Measurements from ENCODE around the gene ITPRIP.

GRCh38 chr10:104351919-104352318 lies 13.7 kb upstream of the ITPRIP start:
- TF ChIP-seq YY1 (IDR thresholded peaks at IDR 0.05; ENCODE audit: low read depth) (no peak), CEBPB (IDR thresholded peaks at IDR 0.05) (no peak)
- TF ChIP-seq, protein P1, sequence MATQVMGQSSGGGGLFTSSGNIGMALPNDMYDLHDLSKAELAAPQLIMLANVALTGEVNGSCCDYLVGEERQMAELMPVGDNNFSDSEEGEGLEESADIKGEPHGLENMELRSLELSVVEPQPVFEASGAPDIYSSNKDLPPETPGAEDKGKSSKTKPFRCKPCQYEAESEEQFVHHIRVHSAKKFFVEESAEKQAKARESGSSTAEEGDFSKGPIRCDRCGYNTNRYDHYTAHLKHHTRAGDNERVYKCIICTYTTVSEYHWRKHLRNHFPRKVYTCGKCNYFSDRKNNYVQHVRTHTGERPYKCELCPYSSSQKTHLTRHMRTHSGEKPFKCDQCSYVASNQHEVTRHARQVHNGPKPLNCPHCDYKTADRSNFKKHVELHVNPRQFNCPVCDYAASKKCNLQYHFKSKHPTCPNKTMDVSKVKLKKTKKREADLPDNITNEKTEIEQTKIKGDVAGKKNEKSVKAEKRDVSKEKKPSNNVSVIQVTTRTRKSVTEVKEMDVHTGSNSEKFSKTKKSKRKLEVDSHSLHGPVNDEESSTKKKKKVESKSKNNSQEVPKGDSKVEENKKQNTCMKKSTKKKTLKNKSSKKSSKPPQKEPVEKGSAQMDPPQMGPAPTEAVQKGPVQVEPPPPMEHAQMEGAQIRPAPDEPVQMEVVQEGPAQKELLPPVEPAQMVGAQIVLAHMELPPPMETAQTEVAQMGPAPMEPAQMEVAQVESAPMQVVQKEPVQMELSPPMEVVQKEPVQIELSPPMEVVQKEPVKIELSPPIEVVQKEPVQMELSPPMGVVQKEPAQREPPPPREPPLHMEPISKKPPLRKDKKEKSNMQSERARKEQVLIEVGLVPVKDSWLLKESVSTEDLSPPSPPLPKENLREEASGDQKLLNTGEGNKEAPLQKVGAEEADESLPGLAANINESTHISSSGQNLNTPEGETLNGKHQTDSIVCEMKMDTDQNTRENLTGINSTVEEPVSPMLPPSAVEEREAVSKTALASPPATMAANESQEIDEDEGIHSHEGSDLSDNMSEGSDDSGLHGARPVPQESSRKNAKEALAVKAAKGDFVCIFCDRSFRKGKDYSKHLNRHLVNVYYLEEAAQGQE (IDR thresholded peaks at IDR 0.05; ENCODE audit: low read depth) = no peak

All from Ishikawa (cell line).